ENCODE results near the gene PSORS1C1.

Gene PSORS1C1

DNA sequence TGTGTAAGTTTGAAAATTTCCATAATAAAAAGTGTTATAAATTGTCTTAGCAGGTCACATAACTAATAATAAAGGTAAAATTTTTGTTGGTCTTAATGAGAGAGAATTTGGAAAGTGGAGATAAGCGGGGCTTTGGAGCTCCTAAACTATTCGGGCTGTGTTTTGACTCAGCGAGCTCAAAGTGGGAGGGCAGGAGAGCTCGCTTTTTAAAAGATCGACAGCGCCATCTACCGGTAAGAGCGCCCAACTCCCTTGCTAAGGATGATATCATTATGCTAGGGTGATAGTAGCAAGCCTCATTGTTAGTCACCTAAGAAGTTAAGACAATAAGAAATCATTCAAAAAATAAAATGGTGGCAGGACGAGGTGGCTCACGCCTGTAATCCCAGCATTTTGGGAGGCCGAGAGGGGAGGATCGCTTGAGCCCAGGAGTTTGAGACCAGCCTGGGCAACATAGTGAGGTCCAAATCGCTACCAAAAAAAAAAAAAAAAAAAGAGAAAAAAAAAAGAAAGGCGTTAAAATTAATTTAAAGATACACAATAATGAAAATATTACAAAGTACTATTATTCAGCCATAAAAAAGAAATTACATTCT lies 27.0 kb upstream of the PSORS1C1 start:
- Histone ChIP-seq H3K4me3 (ENCODE audit: low read length) (peak overlapping the region; percentile 28; the same call in 1 of the 2 replicates), H3K9ac (ENCODE audit: low read length) (no peak overlapping the region), H3K36me3 (replicated peaks; ENCODE audit: low read depth, low read length) (no peaks in the 10 kb centered on the region), H3K4me1 (ENCODE audit: low read length) (peaks cover 27% of the 10 kb centered on the region), H3K27me3 (ENCODE audit: low read depth, low read length) (no peaks in the 10 kb centered on the region), H4K20me1 (ENCODE audit: insufficient read depth, low read length) (no peaks in the 10 kb centered on the region), H3K27ac (ENCODE audit: low read length) (no peak overlapping the region), H3K4me2 (ENCODE audit: low read length) (peak overlapping the region; percentile 40), H3K79me2 (ENCODE audit: low read length) (no peaks in the 10 kb centered on the region), H2AFZ (ENCODE audit: low read depth, low read length) (no peak overlapping the region), H3K9me3 (ENCODE audit: insufficient read depth, low read length) (no peaks in the 10 kb centered on the region)
- TF ChIP-seq EZH2phosphoT487 (IDR thresholded peaks at IDR 0.05; ENCODE audit: low read depth) = no peak
- TF ChIP-seq, protein P1, sequence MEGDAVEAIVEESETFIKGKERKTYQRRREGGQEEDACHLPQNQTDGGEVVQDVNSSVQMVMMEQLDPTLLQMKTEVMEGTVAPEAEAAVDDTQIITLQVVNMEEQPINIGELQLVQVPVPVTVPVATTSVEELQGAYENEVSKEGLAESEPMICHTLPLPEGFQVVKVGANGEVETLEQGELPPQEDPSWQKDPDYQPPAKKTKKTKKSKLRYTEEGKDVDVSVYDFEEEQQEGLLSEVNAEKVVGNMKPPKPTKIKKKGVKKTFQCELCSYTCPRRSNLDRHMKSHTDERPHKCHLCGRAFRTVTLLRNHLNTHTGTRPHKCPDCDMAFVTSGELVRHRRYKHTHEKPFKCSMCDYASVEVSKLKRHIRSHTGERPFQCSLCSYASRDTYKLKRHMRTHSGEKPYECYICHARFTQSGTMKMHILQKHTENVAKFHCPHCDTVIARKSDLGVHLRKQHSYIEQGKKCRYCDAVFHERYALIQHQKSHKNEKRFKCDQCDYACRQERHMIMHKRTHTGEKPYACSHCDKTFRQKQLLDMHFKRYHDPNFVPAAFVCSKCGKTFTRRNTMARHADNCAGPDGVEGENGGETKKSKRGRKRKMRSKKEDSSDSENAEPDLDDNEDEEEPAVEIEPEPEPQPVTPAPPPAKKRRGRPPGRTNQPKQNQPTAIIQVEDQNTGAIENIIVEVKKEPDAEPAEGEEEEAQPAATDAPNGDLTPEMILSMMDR (IDR thresholded peaks at IDR 0.05; ENCODE audit: low read depth, low read length) = peak; percentile 54

DNA sequence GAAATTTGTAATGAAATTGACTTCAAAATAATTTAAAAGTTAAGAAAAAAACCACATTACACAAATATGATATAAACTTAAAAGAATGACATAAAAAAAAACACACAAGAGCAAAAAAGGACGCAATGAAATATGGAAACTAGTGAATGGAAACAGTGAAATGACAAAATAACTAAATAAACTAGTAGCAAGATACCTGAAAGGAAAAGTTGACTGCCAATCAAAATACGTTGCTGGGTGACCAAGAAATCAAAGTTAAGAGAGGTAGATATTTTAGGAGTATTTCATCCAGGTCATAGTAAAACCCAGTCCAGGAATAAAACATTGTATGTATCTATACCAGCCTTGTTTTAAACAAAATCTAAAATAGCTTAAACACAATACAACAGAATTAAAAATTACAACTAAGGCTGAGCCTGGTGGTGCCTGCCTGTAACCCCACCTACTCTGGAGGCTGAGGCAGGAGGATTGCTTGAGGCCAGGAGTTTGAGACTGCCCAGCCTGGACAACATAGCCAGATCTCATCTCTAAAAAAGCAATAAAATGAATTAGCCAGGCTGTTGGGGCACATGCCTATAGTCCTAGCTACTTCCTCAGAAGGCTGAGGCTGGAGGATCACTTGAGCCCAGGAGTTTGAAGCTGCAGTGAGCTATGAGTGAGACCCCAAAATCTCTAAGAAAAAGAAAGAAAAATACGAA lies 24.2 kb upstream of the PSORS1C1 start:
- no peak overlapping the region for H2AFZ ChIP-seq (ENCODE audit: low read depth, low read length)

DNA sequence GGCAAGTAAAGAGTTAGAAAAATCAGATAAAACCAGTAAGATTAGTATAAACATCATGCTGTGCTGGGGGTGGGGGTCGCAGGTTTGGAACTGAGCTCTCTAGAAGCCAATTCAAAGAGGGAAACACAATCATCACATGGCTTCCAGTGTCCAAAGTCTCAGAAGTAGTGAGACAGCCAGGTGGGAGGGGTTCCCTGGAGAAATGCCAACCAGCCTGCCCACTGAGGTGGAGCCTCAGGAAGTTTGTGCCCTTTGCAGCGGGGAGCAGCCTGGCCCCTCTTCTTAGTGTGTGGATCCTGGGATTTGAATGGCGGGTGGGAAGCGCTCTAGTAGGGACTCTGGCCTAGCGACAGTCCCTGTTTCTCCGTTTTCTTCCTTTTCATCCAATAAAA lies 23.6 kb upstream of the PSORS1C1 start:
- Histone ChIP-seq H3K36me3 (replicated peaks; ENCODE audit: low read depth, low read length) (no peaks in the 10 kb centered on the region), H4K20me1 (ENCODE audit: insufficient read depth, low read length) (no peaks in the 10 kb centered on the region), H3K9me3 (ENCODE audit: insufficient read depth, low read length) (no peaks in the 10 kb centered on the region), H3K4me2 (ENCODE audit: low read length) (no peak overlapping the region), H3K4me3 (ENCODE audit: low read length) (no peak overlapping the region), H3K4me1 (ENCODE audit: low read length) (peaks cover 11% of the 10 kb centered on the region), H3K27ac (ENCODE audit: low read length) (no peak overlapping the region), H3K79me2 (ENCODE audit: low read length) (no peaks in the 10 kb centered on the region), H3K27me3 (ENCODE audit: low read depth, low read length) (no peaks in the 10 kb centered on the region), H2AFZ (ENCODE audit: low read depth, low read length) (no peak overlapping the region), H3K9ac (ENCODE audit: low read length) (no peak overlapping the region)
- no peak for TF ChIP-seq EZH2phosphoT487 (IDR thresholded peaks at IDR 0.05; ENCODE audit: low read depth)
- TF ChIP-seq, protein P1 (IDR thresholded peaks at IDR 0.05; ENCODE audit: low read depth, low read length) = no peak

More for the DNA sequence above, 24.2 kb upstream of the PSORS1C1 start:
- H3K36me3 ChIP-seq (replicated peaks; ENCODE audit: low read depth, low read length) = no peaks in the 10 kb centered on the region
- H3K4me1 ChIP-seq (ENCODE audit: low read length) = peaks cover 11% of the 10 kb centered on the region
- H3K27ac ChIP-seq (ENCODE audit: low read length) = no peak overlapping the region
- no peak overlapping the region for H3K4me3 ChIP-seq (ENCODE audit: low read length)
- no peaks in the 10 kb centered on the region for H3K27me3 ChIP-seq (ENCODE audit: low read depth, low read length)
- H4K20me1 ChIP-seq (ENCODE audit: insufficient read depth, low read length) = no peaks in the 10 kb centered on the region
- no peak for TF ChIP-seq EZH2phosphoT487 (IDR thresholded peaks at IDR 0.05; ENCODE audit: low read depth)
- TF ChIP-seq, protein P1 (IDR thresholded peaks at IDR 0.05; ENCODE audit: low read depth, low read length) = no peak
- no peak overlapping the region for H3K9ac ChIP-seq (ENCODE audit: low read length)
- no peaks in the 10 kb centered on the region for H3K9me3 ChIP-seq (ENCODE audit: insufficient read depth, low read length)
- no peak overlapping the region for H3K4me2 ChIP-seq (ENCODE audit: low read length)
- no peaks in the 10 kb centered on the region for H3K79me2 ChIP-seq (ENCODE audit: low read length)

DNA sequence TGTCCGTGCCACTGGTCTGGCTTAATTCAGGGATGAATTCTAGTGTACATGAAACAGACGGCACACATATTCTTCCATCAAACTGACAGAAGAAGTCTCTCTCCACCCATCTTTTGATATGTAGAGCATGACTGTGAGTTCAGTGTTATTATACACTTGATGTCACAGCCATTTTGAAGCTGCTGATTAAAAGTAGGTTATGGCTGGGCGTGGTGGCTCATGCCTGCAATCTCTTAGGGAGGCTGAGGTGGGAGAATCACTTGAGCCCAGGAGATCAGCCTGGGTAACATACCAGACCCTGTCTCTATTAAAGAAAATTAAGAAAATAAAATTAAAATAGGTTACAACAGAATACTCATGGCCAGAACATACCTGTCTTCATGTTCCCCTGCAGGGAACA lies 22.9 kb upstream of the PSORS1C1 start:
- H3K79me2 ChIP-seq (ENCODE audit: low read length) = no peaks in the 10 kb centered on the region
- H3K27me3 ChIP-seq (ENCODE audit: low read depth, low read length) = no peaks in the 10 kb centered on the region
- H2AFZ ChIP-seq (ENCODE audit: low read depth, low read length) = no peak overlapping the region
- H3K9ac ChIP-seq (ENCODE audit: low read length) = no peak overlapping the region
- no peaks in the 10 kb centered on the region for H3K36me3 ChIP-seq (replicated peaks; ENCODE audit: low read depth, low read length)
- no peaks in the 10 kb centered on the region for H3K9me3 ChIP-seq (ENCODE audit: insufficient read depth, low read length)
- no peak overlapping the region for H3K4me2 ChIP-seq (ENCODE audit: low read length)
- H3K4me1 ChIP-seq (ENCODE audit: low read length) = peaks cover 7% of the 10 kb centered on the region
- H3K4me3 ChIP-seq (ENCODE audit: low read length) = no peak overlapping the region
- no peak for TF ChIP-seq EZH2phosphoT487 (IDR thresholded peaks at IDR 0.05; ENCODE audit: low read depth)
- TF ChIP-seq, protein P1 (IDR thresholded peaks at IDR 0.05; ENCODE audit: low read depth, low read length) = no peak
- no peaks in the 10 kb centered on the region for H4K20me1 ChIP-seq (ENCODE audit: insufficient read depth, low read length)
- H3K27ac ChIP-seq (ENCODE audit: low read length) = no peak overlapping the region

Data from OCI-LY3 (cell line).